Measurements from ENCODE around the gene ZNF226.
"Not testable (repeated sequence)": the region's sequence is repeated elsewhere in the genome, so short reads cannot be mapped to it uniquely, and the experiment has no call there.

Gene ZNF226

DNA sequence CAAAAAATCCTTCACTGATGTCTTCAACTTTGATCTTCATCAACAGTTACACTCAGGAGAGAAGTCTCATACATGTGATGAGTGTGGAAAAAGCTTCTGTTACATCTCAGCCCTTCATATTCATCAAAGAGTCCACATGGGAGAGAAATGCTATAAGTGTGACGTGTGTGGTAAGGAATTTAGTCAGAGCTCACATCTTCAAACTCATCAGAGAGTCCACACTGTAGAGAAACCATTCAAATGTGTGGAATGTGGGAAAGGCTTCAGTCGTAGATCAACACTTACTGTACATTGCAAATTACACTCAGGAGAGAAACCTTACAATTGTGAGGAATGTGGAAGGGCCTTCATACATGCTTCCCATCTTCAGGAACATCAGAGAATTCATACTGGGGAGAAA is 8.4 kb upstream of the ZNF226 start:
- in situ Hi-C loops (cut with MboI; ENCODE audit: low pct_unique_long_range_greater_than_20kb, low sequenced_read_pairs, unreplicated experiment), result no loop called here
- DNase-seq (ENCODE audit: low spot score), result no peak
- TF ChIP-seq, protein P1, sequence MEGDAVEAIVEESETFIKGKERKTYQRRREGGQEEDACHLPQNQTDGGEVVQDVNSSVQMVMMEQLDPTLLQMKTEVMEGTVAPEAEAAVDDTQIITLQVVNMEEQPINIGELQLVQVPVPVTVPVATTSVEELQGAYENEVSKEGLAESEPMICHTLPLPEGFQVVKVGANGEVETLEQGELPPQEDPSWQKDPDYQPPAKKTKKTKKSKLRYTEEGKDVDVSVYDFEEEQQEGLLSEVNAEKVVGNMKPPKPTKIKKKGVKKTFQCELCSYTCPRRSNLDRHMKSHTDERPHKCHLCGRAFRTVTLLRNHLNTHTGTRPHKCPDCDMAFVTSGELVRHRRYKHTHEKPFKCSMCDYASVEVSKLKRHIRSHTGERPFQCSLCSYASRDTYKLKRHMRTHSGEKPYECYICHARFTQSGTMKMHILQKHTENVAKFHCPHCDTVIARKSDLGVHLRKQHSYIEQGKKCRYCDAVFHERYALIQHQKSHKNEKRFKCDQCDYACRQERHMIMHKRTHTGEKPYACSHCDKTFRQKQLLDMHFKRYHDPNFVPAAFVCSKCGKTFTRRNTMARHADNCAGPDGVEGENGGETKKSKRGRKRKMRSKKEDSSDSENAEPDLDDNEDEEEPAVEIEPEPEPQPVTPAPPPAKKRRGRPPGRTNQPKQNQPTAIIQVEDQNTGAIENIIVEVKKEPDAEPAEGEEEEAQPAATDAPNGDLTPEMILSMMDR (IDR thresholded peaks at IDR 0.05; ENCODE audit: extremely low read depth, insufficient read depth, missing control alignments), result no peak

GRCh38 chr19:44163789-44164188 is 1.1 kb upstream of the ZNF226 start:
- no peak for DNase-seq (ENCODE audit: low spot score)

GRCh38 chr19:44164327-44164672 is 600 bp upstream of the ZNF226 start:
- in situ Hi-C loops (cut with MboI; ENCODE audit: low pct_unique_long_range_greater_than_20kb, low sequenced_read_pairs, unreplicated experiment), result no loop called here
- DNase-seq (ENCODE audit: low spot score), result no peak
- TF ChIP-seq, protein P1 (IDR thresholded peaks at IDR 0.05; ENCODE audit: extremely low read depth, insufficient read depth, missing control alignments), result no peak

More at GRCh38 chr19:44163789-44164188, 1.1 kb upstream of the ZNF226 start:
- TF ChIP-seq, protein P1 (IDR thresholded peaks at IDR 0.05; ENCODE audit: extremely low read depth, insufficient read depth, missing control alignments), result no peak
- in situ Hi-C loops (cut with MboI; ENCODE audit: low pct_unique_long_range_greater_than_20kb, low sequenced_read_pairs, unreplicated experiment), result no loop called here

DNA sequence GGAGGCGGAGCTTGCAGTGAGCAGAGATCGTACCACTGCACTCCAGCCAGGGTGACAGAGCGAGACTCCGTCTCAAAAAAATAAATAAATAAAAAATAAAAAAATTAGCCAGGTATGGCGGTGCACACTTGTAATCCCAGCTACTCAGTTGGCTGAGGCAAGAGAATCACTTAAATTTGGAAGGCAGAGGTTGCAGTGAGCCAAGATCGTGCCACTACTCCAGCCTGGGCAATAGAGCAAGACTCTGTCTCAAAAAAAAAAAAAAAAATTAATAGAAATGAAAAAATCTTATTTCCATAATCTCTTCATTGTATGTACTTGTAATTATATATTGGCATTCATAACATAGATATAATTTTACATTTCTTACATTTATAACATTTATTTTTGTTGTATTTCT is 5.8 kb downstream of the ZNF226 start:
- in situ Hi-C loops (cut with MboI; ENCODE audit: low pct_unique_long_range_greater_than_20kb, low sequenced_read_pairs, unreplicated experiment); DNase-seq (ENCODE audit: low spot score): not testable (repeated sequence)

DNA sequence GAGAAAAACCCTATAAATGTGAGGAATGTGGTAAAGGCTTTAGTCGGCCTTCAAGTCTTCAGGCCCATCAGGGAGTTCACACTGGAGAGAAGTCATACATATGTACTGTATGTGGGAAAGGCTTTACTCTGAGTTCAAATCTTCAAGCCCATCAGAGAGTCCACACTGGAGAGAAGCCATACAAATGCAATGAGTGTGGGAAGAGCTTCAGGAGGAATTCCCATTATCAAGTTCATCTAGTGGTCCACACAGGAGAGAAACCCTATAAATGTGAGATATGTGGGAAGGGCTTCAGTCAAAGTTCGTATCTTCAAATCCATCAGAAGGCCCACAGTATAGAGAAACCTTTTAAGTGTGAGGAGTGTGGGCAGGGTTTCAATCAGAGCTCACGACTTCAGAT is 11.7 kb downstream of the ZNF226 start:
- DNase-seq (ENCODE audit: low spot score), result no peak
- TF ChIP-seq, protein P1 (IDR thresholded peaks at IDR 0.05; ENCODE audit: extremely low read depth, insufficient read depth, missing control alignments), result no peak
- in situ Hi-C loops (cut with MboI; ENCODE audit: low pct_unique_long_range_greater_than_20kb, low sequenced_read_pairs, unreplicated experiment), result no loop called here

- no peak for DNase-seq (ENCODE audit: low spot score)
- TF ChIP-seq, protein P1 (IDR thresholded peaks at IDR 0.05; ENCODE audit: extremely low read depth, insufficient read depth, missing control alignments), result no peak
- in situ Hi-C loops (cut with MboI; ENCODE audit: low pct_unique_long_range_greater_than_20kb, low sequenced_read_pairs, unreplicated experiment), result no loop called here
These were observed 16.1 kb downstream of the ZNF226 start for GRCh38 chr19:44180968-44181367.

DNA sequence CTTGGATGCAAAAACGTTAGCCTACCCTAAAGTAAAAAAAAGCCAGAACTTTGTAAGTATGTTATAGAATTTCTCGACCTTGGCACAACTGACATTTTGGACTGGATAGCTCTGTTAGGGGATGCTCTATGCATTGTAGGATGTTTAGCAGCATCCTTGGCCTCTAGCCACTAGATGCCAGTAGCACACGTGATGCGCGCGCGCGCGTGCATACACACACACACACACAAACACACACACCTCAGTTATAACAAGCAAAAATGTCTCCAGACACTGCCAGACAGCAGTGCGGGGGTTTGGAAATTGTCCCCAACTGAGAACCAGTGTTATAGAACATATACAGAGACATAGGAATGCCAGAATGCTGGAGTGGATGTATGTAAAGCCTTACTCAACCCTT is 17.2 kb downstream of the ZNF226 start:
- no peak for DNase-seq (ENCODE audit: low spot score)
- TF ChIP-seq, protein P1 (IDR thresholded peaks at IDR 0.05; ENCODE audit: extremely low read depth, insufficient read depth, missing control alignments), result no peak
- in situ Hi-C loops (cut with MboI; ENCODE audit: low pct_unique_long_range_greater_than_20kb, low sequenced_read_pairs, unreplicated experiment), result no loop called here
